ENCODE measurements around the gene MAP3K5.

DNA sequence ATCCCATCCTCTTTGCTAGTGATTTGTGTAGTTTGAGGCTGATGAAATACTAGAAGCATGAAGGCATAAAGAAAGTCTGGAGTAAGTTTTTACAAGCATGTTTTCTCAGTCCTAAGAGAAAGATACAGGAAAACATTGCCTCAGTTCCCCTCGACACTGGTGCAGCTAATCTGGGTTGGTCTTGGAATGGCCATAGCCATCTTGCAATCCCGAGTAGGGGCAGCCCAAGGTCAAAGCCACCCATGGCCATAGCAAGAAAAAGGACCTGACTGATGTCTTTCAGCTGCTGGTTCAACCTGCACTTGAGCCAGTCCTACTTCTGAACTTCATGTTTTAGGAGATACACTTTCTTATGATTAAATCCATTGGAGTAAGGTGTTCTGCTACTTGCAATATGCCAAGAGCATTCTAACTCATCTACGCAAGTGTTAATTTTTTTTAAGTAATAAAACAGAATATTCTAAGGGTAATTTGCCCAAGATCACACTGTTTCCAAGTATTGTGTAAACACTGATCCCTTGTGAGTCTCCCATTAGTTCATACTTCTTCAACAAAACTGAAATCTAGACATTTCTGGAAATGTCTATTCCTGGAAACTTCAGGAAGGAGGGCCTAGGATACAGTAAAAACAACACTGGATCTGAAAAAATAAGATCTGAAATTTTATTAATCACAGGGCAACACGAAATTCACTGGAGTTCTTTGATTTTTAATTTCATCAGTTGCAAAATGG lies 108.9 kb downstream of the MAP3K5 start:
- TF ChIP-seq, protein P1, sequence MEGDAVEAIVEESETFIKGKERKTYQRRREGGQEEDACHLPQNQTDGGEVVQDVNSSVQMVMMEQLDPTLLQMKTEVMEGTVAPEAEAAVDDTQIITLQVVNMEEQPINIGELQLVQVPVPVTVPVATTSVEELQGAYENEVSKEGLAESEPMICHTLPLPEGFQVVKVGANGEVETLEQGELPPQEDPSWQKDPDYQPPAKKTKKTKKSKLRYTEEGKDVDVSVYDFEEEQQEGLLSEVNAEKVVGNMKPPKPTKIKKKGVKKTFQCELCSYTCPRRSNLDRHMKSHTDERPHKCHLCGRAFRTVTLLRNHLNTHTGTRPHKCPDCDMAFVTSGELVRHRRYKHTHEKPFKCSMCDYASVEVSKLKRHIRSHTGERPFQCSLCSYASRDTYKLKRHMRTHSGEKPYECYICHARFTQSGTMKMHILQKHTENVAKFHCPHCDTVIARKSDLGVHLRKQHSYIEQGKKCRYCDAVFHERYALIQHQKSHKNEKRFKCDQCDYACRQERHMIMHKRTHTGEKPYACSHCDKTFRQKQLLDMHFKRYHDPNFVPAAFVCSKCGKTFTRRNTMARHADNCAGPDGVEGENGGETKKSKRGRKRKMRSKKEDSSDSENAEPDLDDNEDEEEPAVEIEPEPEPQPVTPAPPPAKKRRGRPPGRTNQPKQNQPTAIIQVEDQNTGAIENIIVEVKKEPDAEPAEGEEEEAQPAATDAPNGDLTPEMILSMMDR (IDR thresholded peaks at IDR 0.05; ENCODE audit: insufficient read depth, low read length, poor library complexity, severe bottlenecking) = no peak
- no peak for TF ChIP-seq EZH2phosphoT487 (conservative IDR thresholded peaks at IDR 0.05; ENCODE audit: low read length)
